Measurements from ENCODE around the gene OR6J1.
"Not testable (repeated sequence)": the region's sequence is repeated elsewhere in the genome, so short reads cannot be mapped to it uniquely, and the experiment has no call there.

OR6J1 gene

GRCh38 chr14:22650046-22650739 is 6.0 kb upstream of the OR6J1 start:
- DNase-seq: no peak

GRCh38 chr14:22648506-22648905 is 4.4 kb upstream of the OR6J1 start:
- DNase-seq: no peak

- no peak for DNase-seq
These were observed 2.6 kb upstream of the OR6J1 start for GRCh38 chr14:22646570-22647254.

GRCh38 chr14:22641846-22642245 is 2.3 kb downstream of the OR6J1 start:
- no peak for DNase-seq

GRCh38 chr14:22640192-22640591 is 4.0 kb downstream of the OR6J1 start:
- DNase-seq: no peak

- not testable (repeated sequence) for DNase-seq
These were observed 8.2 kb downstream of the OR6J1 start for GRCh38 chr14:22635980-22636379.

- DNase-seq: no peak
These were observed 9.8 kb downstream of the OR6J1 start for GRCh38 chr14:22634233-22634900.

GRCh38 chr14:22630486-22630885 is 13.7 kb downstream of the OR6J1 start:
- no peak for DNase-seq

- no peak for DNase-seq
These were observed 14.1 kb downstream of the OR6J1 start for GRCh38 chr14:22630066-22630465.

- DNase-seq: no peak
These were observed 14.8 kb downstream of the OR6J1 start for GRCh38 chr14:22629361-22629760.

GRCh38 chr14:22627506-22628263 is 16.5 kb downstream of the OR6J1 start:
- DNase-seq: no peak

- DNase-seq: no peak
These were observed 17.6 kb downstream of the OR6J1 start for GRCh38 chr14:22626590-22626989.

- no peak for DNase-seq
These were observed 21.1 kb downstream of the OR6J1 start for GRCh38 chr14:22623047-22623446.

GRCh38 chr14:22622255-22622654 is 21.9 kb downstream of the OR6J1 start:
- DNase-seq: no peak

- DNase-seq: not testable (repeated sequence)
These were observed 28.4 kb downstream of the OR6J1 start for GRCh38 chr14:22615765-22616164.

GRCh38 chr14:22614240-22614799 is 29.8 kb downstream of the OR6J1 start:
- no peak for DNase-seq

- no peak for DNase-seq
These were observed 30.4 kb downstream of the OR6J1 start for GRCh38 chr14:22613736-22614239.

- no peak for DNase-seq
These were observed 31.0 kb downstream of the OR6J1 start for GRCh38 chr14:22613106-22613695.

- DNase-seq: no peak
These were observed 33.2 kb downstream of the OR6J1 start for GRCh38 chr14:22610931-22611330.

- no peak for DNase-seq
These were observed 36.9 kb downstream of the OR6J1 start for GRCh38 chr14:22607291-22607690.

GRCh38 chr14:22606380-22606779 is 37.8 kb downstream of the OR6J1 start:
- no peak for DNase-seq

GRCh38 chr14:22602862-22603261 is 41.3 kb downstream of the OR6J1 start:
- no peak for DNase-seq

Data from CD4-positive, alpha-beta T cell treated with Interleukin-17A for 4 hours (primary cell).